HEK293 (cell line): ENCODE results near the gene RASAL2.

Source experiments
- CTCF ChIP-seq: fragments of 450-650 bp; formaldehyde crosslinking; IDR thresholded peaks from 2 replicates; pipeline ENCODE4 v1.5.1; 2016; ENCODE audit warnings: missing biosample characterization, missing genetic modification characterization
- ZBTB10 ChIP-seq: fragments of 450-650 bp; formaldehyde crosslinking; IDR thresholded peaks from 2 replicates; pipeline ENCODE4 v1.5.1; 2016; ENCODE audit warnings: missing biosample characterization, missing genetic modification characterization
- ZNF184 ChIP-seq: fragments of 450-650 bp; IDR thresholded peaks from 2 replicates; pipeline ENCODE4 v1.5.1; 2018; ENCODE audit warnings: missing biosample characterization, mild to moderate bottlenecking, missing genetic modification characterization
- ZNF768 ChIP-seq: fragments of 450-650 bp; formaldehyde crosslinking; IDR thresholded peaks from 2 replicates; pipeline ENCODE4 v1.5.1; 2018; ENCODE audit warnings: missing biosample characterization, mild to moderate bottlenecking, missing genetic modification characterization

DNA sequence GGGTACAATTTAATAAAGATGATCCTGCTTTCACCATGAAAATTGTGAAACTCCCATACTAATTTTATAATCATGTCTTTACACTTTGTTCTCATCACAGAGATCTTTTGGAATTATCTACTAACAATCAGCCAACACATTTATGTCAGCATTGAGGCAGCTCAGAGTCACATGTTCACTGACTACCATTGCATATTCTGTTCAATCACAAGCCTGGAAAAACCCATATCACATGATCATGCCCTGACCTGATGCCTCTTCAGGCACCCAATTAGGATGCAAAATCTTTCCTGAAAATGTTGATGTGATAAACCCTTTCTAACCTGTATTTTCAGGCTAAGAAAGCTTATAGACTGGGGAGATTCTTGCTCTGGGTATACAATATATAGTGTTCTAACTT, 21.6 kb upstream of the RASAL2 start:
- TF ChIP-seq ZBTB10 (tag by site-specific recombination) = no peak
- TF ChIP-seq CTCF = no peak
- TF ChIP-seq ZNF184 (tag by site-specific recombination) = no peak
- TF ChIP-seq ZNF768 = no peak
